DOHH2 (cell line): ENCODE data around the gene G6PC3.

Source experiments
- H3F3A ChIP-seq: fragments of 200-600 bp; sonication (generic), shearing (Covaris generic); 2 replicates; pipeline ENCODE4 v1.6.0; 2016; ENCODE audit warnings: antibody characterized with exemption, mild to moderate bottlenecking; ENCODE audit not compliant: control insufficient read depth, insufficient read depth
- H3K27ac ChIP-seq: fragments of 200-600 bp; sonication (generic); 2 replicates; pipeline ENCODE4 v1.5.1; 2014; ENCODE audit warnings: low read depth, mild to moderate bottlenecking, low read length, moderate library complexity
- H3K27me3 ChIP-seq: fragments of 200-600 bp; sonication (generic); 2 replicates; pipeline ENCODE4 v1.6.1; 2014; ENCODE audit warnings: mild to moderate bottlenecking, low read length, mixed read lengths; ENCODE audit not compliant: control insufficient read depth
- H3K36me3 ChIP-seq: fragments of 200-600 bp; sonication (generic); 2 replicates; pipeline ENCODE4 v1.6.1; 2014; ENCODE audit warnings: mild to moderate bottlenecking, low read length, moderate library complexity, mixed read lengths; ENCODE audit not compliant: control insufficient read depth
- H3K4me1 ChIP-seq: fragments of 200-600 bp; sonication (generic); 2 replicates; pipeline ENCODE4 v1.6.1; 2014; ENCODE audit warnings: mild to moderate bottlenecking, low read length, mixed read lengths; ENCODE audit not compliant: control insufficient read depth
- H3K4me2 ChIP-seq: fragments of 200-600 bp; sonication (generic); 2 replicates; pipeline ENCODE4 v1.6.0; 2014; ENCODE audit warnings: mild to moderate bottlenecking, low read length, moderate library complexity
- H3K4me3 ChIP-seq: fragments of 200-600 bp; sonication (generic); 2 replicates; pipeline ENCODE4 v1.5.1; 2014; ENCODE audit warnings: mild to moderate bottlenecking, low read length, mixed read lengths
- H3K79me2 ChIP-seq: fragments of 200-600 bp; sonication (generic); 2 replicates; pipeline ENCODE4 v1.6.1; 2014; ENCODE audit warnings: mild to moderate bottlenecking, low read length, mixed read lengths; ENCODE audit not compliant: control insufficient read depth
- H3K9me2 ChIP-seq: fragments of 200-600 bp; sonication (generic); replicated peaks from 2 replicates; pipeline ENCODE4 v1.6.1; 2014; ENCODE audit warnings: mild to moderate bottlenecking, low read length, mixed read lengths; ENCODE audit not compliant: control insufficient read depth
- H3K9me3 ChIP-seq: fragments of 200-600 bp; sonication (generic); 2 replicates; pipeline ENCODE4 v1.6.1; 2014; ENCODE audit warnings: antibody characterized with exemption, low read length, mixed read lengths; ENCODE audit not compliant: control insufficient read depth, insufficient read depth
- H4K20me1 ChIP-seq: fragments of 200-600 bp; sonication (generic); 2 replicates; pipeline ENCODE4 v1.6.0; 2014; ENCODE audit warnings: low read depth, mild to moderate bottlenecking, antibody characterized with exemption, low read length, moderate library complexity; ENCODE audit not compliant: control insufficient read depth, insufficient read depth
- CTCF ChIP-seq: fragments of 200-600 bp; sonication (generic); IDR thresholded peaks from one replicate; pipeline ENCODE4 v1.5.1; 2014; ENCODE audit warnings: antibody characterized with exemption, mild to moderate bottlenecking, low read depth, low read length; ENCODE audit not compliant: poor library complexity, severe bottlenecking
- EZH2phosphoT487 ChIP-seq: fragments of 200-600 bp; sonication (generic); IDR thresholded peaks from 2 replicates; pipeline ENCODE4 v1.6.1; 2017; ENCODE audit warnings: borderline replicate concordance, mild to moderate bottlenecking, antibody characterized with exemption, low read length, moderate library complexity, mixed read lengths

Gene G6PC3

GRCh38 chr17:44085908-44086307, 15.4 kb downstream of the G6PC3 start:
- peaks cover 10% of the 10 kb centered on the region; the same call in 1 of the 2 replicates for H3K36me3 ChIP-seq
- H3F3A ChIP-seq = no peaks in the 10 kb centered on the region
- no peaks in the 10 kb centered on the region for H3K27me3 ChIP-seq
- no peaks in the 10 kb centered on the region for H3K4me1 ChIP-seq
- no peaks in the 10 kb centered on the region for H3K79me2 ChIP-seq
- H3K9me3 ChIP-seq = no peaks in the 10 kb centered on the region
- H3K9me2 ChIP-seq = no peaks in the 10 kb centered on the region
- TF ChIP-seq CTCF (no peak), EZH2phosphoT487 (no peak)
- H3K4me2 ChIP-seq = no peak overlapping the region
- H3K27ac ChIP-seq = no peak overlapping the region
- H3K4me3 ChIP-seq = no peak overlapping the region
- H4K20me1 ChIP-seq = no peaks in the 10 kb centered on the region

GRCh38 chr17:44086364-44087311, 16.1 kb downstream of the G6PC3 start:
- Histone ChIP-seq H4K20me1 (no peaks in the 10 kb centered on the region), H3K4me2 (no peak overlapping the region), H3K9me2 (no peaks in the 10 kb centered on the region), H3K36me3 (peaks cover 13% of the 10 kb centered on the region; the same call in 1 of the 2 replicates), H3K79me2 (no peaks in the 10 kb centered on the region), H3F3A (no peaks in the 10 kb centered on the region), H3K27me3 (no peaks in the 10 kb centered on the region), H3K4me1 (no peaks in the 10 kb centered on the region), H3K9me3 (no peaks in the 10 kb centered on the region), H3K27ac (no peak overlapping the region), H3K4me3 (no peak overlapping the region)
- TF ChIP-seq EZH2phosphoT487 (no peak), CTCF (no peak)

GRCh38 chr17:44087319-44087718, 16.8 kb downstream of the G6PC3 start:
- no peaks in the 10 kb centered on the region for H3K9me3 ChIP-seq
- no peaks in the 10 kb centered on the region for H3F3A ChIP-seq
- H3K4me2 ChIP-seq = no peak overlapping the region
- no peak overlapping the region for H3K4me3 ChIP-seq
- H3K9me2 ChIP-seq = no peaks in the 10 kb centered on the region
- H3K27ac ChIP-seq = no peak overlapping the region
- TF ChIP-seq EZH2phosphoT487 = no peak
- no peak for TF ChIP-seq CTCF
- H3K79me2 ChIP-seq = no peaks in the 10 kb centered on the region
- no peaks in the 10 kb centered on the region for H3K4me1 ChIP-seq
- no peaks in the 10 kb centered on the region for H3K27me3 ChIP-seq
- peaks cover 9% of the 10 kb centered on the region; the same call in 1 of the 2 replicates for H3K36me3 ChIP-seq
- no peaks in the 10 kb centered on the region for H4K20me1 ChIP-seq
